HEK293T (cell line): ENCODE results near the gene CLCN4.

ENCODE experiments used
- BHLHE40 ChIP-seq: fragments of 450-650 bp; IDR thresholded peaks from 2 replicates; pipeline ENCODE4 v1.6.1; 2016; ENCODE audit warnings: mild to moderate bottlenecking, moderate library complexity, borderline replicate concordance
- LEF1 ChIP-seq: fragments of 450-650 bp; IDR thresholded peaks from 2 replicates; pipeline ENCODE4 v1.6.1; 2017; ENCODE audit warnings: mild to moderate bottlenecking, borderline replicate concordance
- SP1 ChIP-seq: fragments of 450-650 bp; IDR thresholded peaks from 2 replicates; pipeline ENCODE4 v1.6.1; 2017
- TARDBP ChIP-seq: fragments of 450-650 bp; IDR thresholded peaks from 2 replicates; pipeline ENCODE4 v1.6.1; 2016

GRCh38 chrX:10175319-10175871 lies 18.6 kb downstream of the CLCN4 start:
- TF ChIP-seq BHLHE40 (no peak), LEF1 (no peak), SP1 (no peak), TARDBP (no peak)
